WTC11 (cell line): ENCODE results near the gene PLXDC1. TPM values are rescaled to one million over a fixed set of nuclear protein-coding genes. Genes with fewer than 3 reads are reported as not detected.

ENCODE experiments used
- ATAC-seq: fragments of 200-7000 bp; cut with Tn5 transposase; 2 replicates; pipeline ENCODE4 v1.10.0; 2021; ENCODE audit warnings: mild to moderate bottlenecking, moderate library complexity
- CTCF ChIA-PET: fragments of 300-600 bp; sonication (Branson Sonifier 250); formaldehyde crosslinking; loops from one replicate; lab custom pipeline; 2021; ENCODE audit warnings: antibody characterized with exemption; lab: Charles Lee
- POLR2A ChIA-PET: fragments of 350-600 bp; sonication (Branson Sonifier 250); formaldehyde crosslinking; loops from one replicate; lab custom pipeline; 2021; ENCODE audit warnings: antibody characterized with exemption; lab: Charles Lee
- DNase-seq: peaks from one replicate; pipeline ENCODE4 v3.0.0; 2021; ENCODE audit warnings: low spot score
- H3K27ac Mint-ChIP-seq: 2 replicates; pipeline ENCODE4 v1.8.0; 2021; ENCODE audit warnings: mixed read lengths
- H3K27me3 Mint-ChIP-seq: 2 replicates; pipeline ENCODE4 v1.8.0; 2021; ENCODE audit warnings: low read depth, mild to moderate bottlenecking, moderate library complexity, mixed read lengths
- H3K36me3 Mint-ChIP-seq: 2 replicates; pipeline ENCODE4 v1.8.0; 2021; ENCODE audit warnings: mixed read lengths
- H3K4me1 Mint-ChIP-seq: 2 replicates; pipeline ENCODE4 v1.8.0; 2022; ENCODE audit warnings: mixed read lengths
- H3K4me3 Mint-ChIP-seq: 2 replicates; pipeline ENCODE4 v1.8.0; 2021; ENCODE audit warnings: mild to moderate bottlenecking, moderate library complexity, mixed read lengths
- H3K9me3 Mint-ChIP-seq: 2 replicates; pipeline ENCODE4 v1.8.0; 2021; ENCODE audit warnings: mixed read lengths
- ATF1 ChIP-seq: sonication (generic); formaldehyde crosslinking; IDR thresholded peaks from 2 replicates; pipeline ENCODE4 v1.8.1; 2023; ENCODE audit warnings: mild to moderate bottlenecking, moderate library complexity, missing genetic modification reagents
- CBFB ChIP-seq: sonication (generic); formaldehyde crosslinking; IDR thresholded peaks from 2 replicates; pipeline ENCODE4 v1.8.1; 2022; ENCODE audit warnings: mild to moderate bottlenecking, low read depth, missing genetic modification reagents
- E2F5 ChIP-seq: sonication (generic); formaldehyde crosslinking; IDR thresholded peaks from 2 replicates; pipeline ENCODE4 v1.8.1; 2022; ENCODE audit warnings: mild to moderate bottlenecking, moderate library complexity, missing genetic modification reagents
- ERG ChIP-seq: fragments of 250-450 bp; sonication (Bioruptor Pico); IDR thresholded peaks from 2 replicates; pipeline ENCODE4 v1.8.0; 2021; ENCODE audit warnings: mild to moderate bottlenecking
- FOXP1 ChIP-seq: sonication (generic); formaldehyde crosslinking; IDR thresholded peaks from 2 replicates; pipeline ENCODE4 v1.8.0; 2022; ENCODE audit warnings: missing genetic modification reagents, mild to moderate bottlenecking, moderate library complexity, borderline replicate concordance
- FOXP4 ChIP-seq: sonication (generic); formaldehyde crosslinking; IDR thresholded peaks from 2 replicates; pipeline ENCODE4 v1.8.0; 2022; ENCODE audit warnings: mild to moderate bottlenecking, missing genetic modification reagents
- GABPB1 ChIP-seq: sonication (generic); formaldehyde crosslinking; IDR thresholded peaks from 2 replicates; pipeline ENCODE4 v1.8.1; 2023; ENCODE audit warnings: mild to moderate bottlenecking, missing genetic modification reagents
- GTF2I ChIP-seq: fragments of 250-450 bp; sonication (Bioruptor Pico); conservative IDR thresholded peaks from 2 replicates; pipeline ENCODE4 v1.4.0; 2021; ENCODE audit warnings: mild to moderate bottlenecking
- NR3C1 ChIP-seq: sonication (generic); formaldehyde crosslinking; conservative IDR thresholded peaks from 2 replicates; pipeline ENCODE4 v1.8.1; 2023; ENCODE audit warnings: low read depth, mild to moderate bottlenecking, missing genetic modification reagents
- PREB ChIP-seq: sonication (generic); formaldehyde crosslinking; IDR thresholded peaks from 2 replicates; pipeline ENCODE4 v1.8.1; 2022; ENCODE audit warnings: mild to moderate bottlenecking, missing genetic modification reagents, moderate library complexity, borderline replicate concordance
- RORB ChIP-seq: fragments of 250-450 bp; sonication (Bioruptor Pico); IDR thresholded peaks from 2 replicates; pipeline ENCODE4 v1.9.0; 2021; ENCODE audit warnings: mild to moderate bottlenecking
- STAT6 ChIP-seq: sonication (generic); formaldehyde crosslinking; conservative IDR thresholded peaks from 2 replicates; pipeline ENCODE4 v1.8.1; 2023; ENCODE audit warnings: mild to moderate bottlenecking, low read depth, missing genetic modification reagents, moderate library complexity
- total RNA-seq: library from RNA; stranded (reverse); gene quantifications from 3 replicates; pipeline ENCODE4 v1.2.3, GENCODE V29; 2021

PLXDC1 gene
- total RNA-seq, 1 experiment from 2014 or later: 5.4 TPM

GRCh38 chr17:39132192-39132610 is 19.2 kb downstream of the PLXDC1 start:
- CTCF ChIA-PET: interaction anchor here (0.8 to 1.0 kb wide), 3 partner anchors 33 to 149 kb away, joined by 3 read pairs; no protein-coding TSS in a partner anchor
- peak overlapping the region; percentile 17; the same call in 1 of the 2 replicates for H3K27ac Mint-ChIP-seq

More at GRCh38 chr17:39132192-39132610, 19.2 kb downstream of the PLXDC1 start:
- POLR2A ChIA-PET: no interaction called here
- ATAC-seq (no peak), DNase-seq (no peak)
- no peak overlapping the region for H3K4me3 Mint-ChIP-seq
- H3K36me3 Mint-ChIP-seq: no peaks in the 10 kb centered on the region
- H3K9me3 Mint-ChIP-seq: no peaks in the 10 kb centered on the region
- peaks cover 8% of the 10 kb centered on the region for H3K4me1 Mint-ChIP-seq
- TF ChIP-seq E2F5 (CRISPR knock-in tag) (no peak), CBFB (no peak), ERG (CRISPR knock-in tag) (no peak), FOXP4 (CRISPR knock-in tag) (no peak), PREB (CRISPR knock-in tag) (no peak), NR3C1 (no peak), GABPB1 (no peak), FOXP1 (no peak), RORB (no peak), GTF2I (CRISPR knock-in tag) (no peak), ATF1 (no peak), STAT6 (CRISPR knock-in tag) (no peak)
- no peaks in the 10 kb centered on the region; the same call in none of the 2 replicates for H3K27me3 Mint-ChIP-seq
